Endothelial cell of umbilical vein (primary cell): ENCODE data around the gene KSR1. TPM values are rescaled to one million over a fixed set of nuclear protein-coding genes. Genes with fewer than 3 reads are reported as not detected.

Experiments used
- BruUV-seq: library from RNA; stranded (reverse); fragments of 400-500 nt; replicated peaks from 2 replicates; lab custom pipeline; 2021; lab: Mats Ljungman, UMichigan
- CTCF ChIA-PET: fragments of 300-600, 350-600 bp; sonication (Branson Sonifier 250); formaldehyde crosslinking; loops from one replicate; lab custom pipeline; 2021; ENCODE audit warnings: antibody characterized with exemption, inconsistent platforms; lab: Charles Lee
- POLR2A ChIA-PET: fragments of 300-600, 350-600 bp; sonication (Branson Sonifier 250); formaldehyde crosslinking; loops from one replicate; lab custom pipeline; 2021; ENCODE audit warnings: antibody characterized with exemption, inconsistent platforms; lab: Charles Lee
- DNase-seq: peaks from one replicate; pipeline ENCODE4 v3.0.0-alpha.2; 2011; ENCODE audit warnings: low read depth, low spot score
- FAIRE-seq: peaks from 2 replicates; lab custom pipeline; 2011; peaks lifted over from hg19 to GRCh38; lab: Jason Lieb, UNC
- H2AFZ ChIP-seq: 2 replicates; pipeline ENCODE4 v1.6.0; 2012; ENCODE audit warnings: low read depth, low read length, control low read depth, inconsistent platforms
- H3K27ac ChIP-seq: 2 replicates; pipeline ENCODE4 v1.5.1; 2011; ENCODE audit warnings: low read depth, mild to moderate bottlenecking, control low read depth, low read length, moderate library complexity; ENCODE audit not compliant: insufficient read depth
- H3K27me3 ChIP-seq, 2 experiments: 2 replicates each; pipeline versions ENCODE4 v1.6.0 to v1.6.1; 2011; ENCODE audit warnings: low read length in 2 of 2, mixed read lengths in 1 of 2; ENCODE audit not compliant: control insufficient read depth in 2 of 2, insufficient read depth in 2 of 2
- H3K36me3 ChIP-seq, 2 experiments: 2 replicates in 1 of 2; 3 replicates in 1 of 2; pipeline ENCODE4 v1.5.1; 2011; ENCODE audit warnings: low read length in 2 of 2, mild to moderate bottlenecking in 1 of 2, moderate library complexity in 1 of 2; ENCODE audit not compliant: control insufficient read depth in 2 of 2, insufficient read depth in 2 of 2; ENCODE audit errors: extremely low read depth in 1 of 2
- H3K4me1 ChIP-seq: 3 replicates; pipeline ENCODE4 v1.5.1; 2011; ENCODE audit warnings: mild to moderate bottlenecking, low read length; ENCODE audit not compliant: control insufficient read depth, insufficient read depth; ENCODE audit errors: extremely low read depth
- H3K4me2 ChIP-seq: 2 replicates; pipeline ENCODE4 v1.6.1; 2011; ENCODE audit warnings: low read length, control low read depth, mixed read lengths; ENCODE audit not compliant: insufficient read depth
- H3K4me3 ChIP-seq, 3 experiments: fragments of 200-600 bp in 1 of 3; sonication (generic), shearing (Covaris generic) in 1 of 3; replicated peaks in 1 of 3; 2 replicates each; pipeline ENCODE4 v1.5.1; 2011 to 2016; ENCODE audit warnings: control low read depth in 3 of 3, low read length in 3 of 3, mild to moderate bottlenecking in 2 of 3, inconsistent platforms in 1 of 3, low read depth in 1 of 3, moderate library complexity in 1 of 3; ENCODE audit not compliant: insufficient read depth in 1 of 3
- H3K79me2 ChIP-seq: 2 replicates; pipeline ENCODE4 v1.6.0; 2012; ENCODE audit warnings: low read length, inconsistent platforms; ENCODE audit not compliant: control insufficient read depth, insufficient read depth
- H3K9ac ChIP-seq: replicated peaks from 2 replicates; pipeline ENCODE3; 2011; ENCODE audit warnings: low read length, control low read depth; ENCODE audit not compliant: insufficient read depth; ENCODE audit errors: extremely low read depth
- H3K9me1 ChIP-seq: replicated peaks from 3 replicates; pipeline ENCODE4 v1.6.0; 2011; ENCODE audit warnings: mild to moderate bottlenecking, low read length; ENCODE audit not compliant: control insufficient read depth, insufficient read depth; ENCODE audit errors: extremely low read depth
- H3K9me3 ChIP-seq: replicated peaks from 2 replicates; pipeline ENCODE4 v1.5.1; 2012; ENCODE audit warnings: low read length, inconsistent platforms; ENCODE audit not compliant: control insufficient read depth, insufficient read depth
- H4K20me1 ChIP-seq: replicated peaks from 2 replicates; pipeline ENCODE3; 2011; ENCODE audit warnings: mild to moderate bottlenecking, low read length; ENCODE audit not compliant: control insufficient read depth, insufficient read depth; ENCODE audit errors: extremely low read depth
- EZH2 ChIP-seq: IDR thresholded peaks from 2 replicates; pipeline ENCODE4 v1.6.1; 2012; ENCODE audit warnings: borderline replicate concordance, low read depth, mild to moderate bottlenecking, moderate library complexity, low read length, inconsistent platforms; ENCODE audit not compliant: severe bottlenecking
- FOS ChIP-seq: IDR thresholded peaks from 2 replicates; pipeline ENCODE4 v1.6.1; 2011; ENCODE audit warnings: mild to moderate bottlenecking, low read length, moderate library complexity, borderline replicate concordance; ENCODE audit not compliant: insufficient read depth
- GATA2 ChIP-seq: IDR thresholded peaks from 2 replicates; pipeline ENCODE4 v1.7.0; 2011; ENCODE audit warnings: low read depth, mild to moderate bottlenecking, moderate library complexity, mixed read lengths, low read length; ENCODE audit not compliant: insufficient read length, insufficient read depth
- JUN ChIP-seq: IDR thresholded peaks from 2 replicates; pipeline ENCODE4 v1.6.1; 2011; ENCODE audit warnings: borderline replicate concordance, low read depth; ENCODE audit not compliant: insufficient read length, insufficient read depth
- MAX ChIP-seq: IDR thresholded peaks from 2 replicates; pipeline ENCODE4 v1.6.1; 2011; ENCODE audit not compliant: insufficient read depth, insufficient read length
- MYC ChIP-seq: IDR thresholded peaks from one replicate; pipeline ENCODE4 v1.6.1; 2011; ENCODE audit warnings: mild to moderate bottlenecking, low read depth, low read length
- POLR2A ChIP-seq: IDR thresholded peaks from 2 replicates; pipeline ENCODE4 v1.6.1; 2012; ENCODE audit warnings: low read depth, mild to moderate bottlenecking, control low read depth, low read length
- POLR2AphosphoS5 ChIP-seq: IDR thresholded peaks from 2 replicates; pipeline ENCODE4 v1.6.1; 2012; ENCODE audit warnings: low read depth, mild to moderate bottlenecking, control low read depth, low read length, moderate library complexity; ENCODE audit not compliant: insufficient read depth
- dilution Hi-C: fragments of 300-500 bp; cut with MboI; formaldehyde crosslinking; loops from one replicate; pipeline ENCODE4 v1.15.0; 2019; ENCODE audit warnings: low sequenced_read_pairs; ENCODE audit not compliant: extremely low pct_ligation_motif_present
- intact Hi-C: fragments of 100-400 bp; cut with micrococcal nuclease; formaldehyde crosslinking; loops from one replicate; pipeline ENCODE4 v1.10.0; 2022
- polyA plus RNA-seq, 4 experiments: library from polyadenylated mRNA; depleted of rRNA in 3 of 4; stranded (reverse) in 3 of 4; unstranded in 1 of 4; fragments of >200 nt; gene quantifications; 2 replicates each; pipeline versions ENCODE4 v1.2.1 to v1.2.3, GENCODE V29; 2011 to 2012; ENCODE audit warnings: missing spikeins in 1 of 4
- total RNA-seq: library from RNA; stranded (reverse); gene quantifications from 2 replicates; pipeline ENCODE4 v1.2.3, GENCODE V29; 2021
- TF ChIP-seq, protein P1 (sequence below), 2 donors: IDR thresholded peaks; 1 replicate in 1 of 2; 2 replicates in 1 of 2; pipeline ENCODE4 v1.5.1; 2011; ENCODE audit warnings: low read length in 2 of 2, mild to moderate bottlenecking in 2 of 2, moderate library complexity in 2 of 2, control low read depth in 1 of 2, inconsistent platforms in 1 of 2, low read depth in 1 of 2; ENCODE audit not compliant: insufficient read depth in 1 of 2; ENCODE audit errors: extremely low read depth in 1 of 2

KSR1 gene
- total and polyA plus RNA-seq, 2 donors (not counting 3 experiments of a cell fraction or from before 2014, with no cell fraction given): 35.4 to 80.2 TPM

GRCh38 chr17:27573971-27574525 is 117.8 kb downstream of the KSR1 start:
- ChIA-PET POLR2A (no interaction called here), CTCF (interaction anchor here (0.9 to 2.1 kb wide), 2 partner anchors 12 to 14 kb away, joined by 3 to 4 read pairs; no protein-coding TSS in a partner anchor)
- FAIRE-seq (no peak), DNase-seq (no peak)
- dilution Hi-C loops (loop anchor here (25.0 kb wide), 1 partner anchor 137 kb away; no protein-coding TSS in a partner anchor), intact Hi-C loops (no loop called here)
- Histone ChIP-seq H3K4me3 (no peak overlapping the region), H3K9me3 (no peaks in the 10 kb centered on the region), H3K4me2 (no peak overlapping the region), H4K20me1 (no peaks in the 10 kb centered on the region), H3K79me2 (peaks cover 49% of the 10 kb centered on the region), H3K36me3 (no peaks in the 10 kb centered on the region), H3K9me1 (no peaks in the 10 kb centered on the region), H3K9ac (no peak overlapping the region), H2AFZ (no peak overlapping the region), H3K4me1 (peaks cover 15% of the 10 kb centered on the region), H3K27me3 (no peaks in the 10 kb centered on the region), H3K27ac (no peak overlapping the region)
- BruUV-seq: no TSS peak
- TF ChIP-seq MAX (no peak), GATA2 (no peak), POLR2AphosphoS5 (no peak), FOS (no peak), MYC (no peak), POLR2A (no peak), EZH2 (no peak), JUN (no peak)
- TF ChIP-seq, protein P1, sequence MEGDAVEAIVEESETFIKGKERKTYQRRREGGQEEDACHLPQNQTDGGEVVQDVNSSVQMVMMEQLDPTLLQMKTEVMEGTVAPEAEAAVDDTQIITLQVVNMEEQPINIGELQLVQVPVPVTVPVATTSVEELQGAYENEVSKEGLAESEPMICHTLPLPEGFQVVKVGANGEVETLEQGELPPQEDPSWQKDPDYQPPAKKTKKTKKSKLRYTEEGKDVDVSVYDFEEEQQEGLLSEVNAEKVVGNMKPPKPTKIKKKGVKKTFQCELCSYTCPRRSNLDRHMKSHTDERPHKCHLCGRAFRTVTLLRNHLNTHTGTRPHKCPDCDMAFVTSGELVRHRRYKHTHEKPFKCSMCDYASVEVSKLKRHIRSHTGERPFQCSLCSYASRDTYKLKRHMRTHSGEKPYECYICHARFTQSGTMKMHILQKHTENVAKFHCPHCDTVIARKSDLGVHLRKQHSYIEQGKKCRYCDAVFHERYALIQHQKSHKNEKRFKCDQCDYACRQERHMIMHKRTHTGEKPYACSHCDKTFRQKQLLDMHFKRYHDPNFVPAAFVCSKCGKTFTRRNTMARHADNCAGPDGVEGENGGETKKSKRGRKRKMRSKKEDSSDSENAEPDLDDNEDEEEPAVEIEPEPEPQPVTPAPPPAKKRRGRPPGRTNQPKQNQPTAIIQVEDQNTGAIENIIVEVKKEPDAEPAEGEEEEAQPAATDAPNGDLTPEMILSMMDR (IDR thresholded peaks at IDR 0.05; ENCODE audit: extremely low read depth in 1 of 2, insufficient read depth in 1 of 2, low read depth in 1 of 2, low read length in 2 of 2): no peak
